Measurements from ENCODE around the gene MUC20. TPM values are rescaled to one million over a fixed set of nuclear protein-coding genes. Genes with fewer than 3 reads are reported as not detected.
"Not testable (repeated sequence)": the region's sequence is repeated elsewhere in the genome, so short reads cannot be mapped to it uniquely, and the experiment has no call there.

MUC20 gene
- total RNA-seq, 6 experiments from 2014 or later = 1.9 to 40.7 (median 22.6) TPM

DNA sequence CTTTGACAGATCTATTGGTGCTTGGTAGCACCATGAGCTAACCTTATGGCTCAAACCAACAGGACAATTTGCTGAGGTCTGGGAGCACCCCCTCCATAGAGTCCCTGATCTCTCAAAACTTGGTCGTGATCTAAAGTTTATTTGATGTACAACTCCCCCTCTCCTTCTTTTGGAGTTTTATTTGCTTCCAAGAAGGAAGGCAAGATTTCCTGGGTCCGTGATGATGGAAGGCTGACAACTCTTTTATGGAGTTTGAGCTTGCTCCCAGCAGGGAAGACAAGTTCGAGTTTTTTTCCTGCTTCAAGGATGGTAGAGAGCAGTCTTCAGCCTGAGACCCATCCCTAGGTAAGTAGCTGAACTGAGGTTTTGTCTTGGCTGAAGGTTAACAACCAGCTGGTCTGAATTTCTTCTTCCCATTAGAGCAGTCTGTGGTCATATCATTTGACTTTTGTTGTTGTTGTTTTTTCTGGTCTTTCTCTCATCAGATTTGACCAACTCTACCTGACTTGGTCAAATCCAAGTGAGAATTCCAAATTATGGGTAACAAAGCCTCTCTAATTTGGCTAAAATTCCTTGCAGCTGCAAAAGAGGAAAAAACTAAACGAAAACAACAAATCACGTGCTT, 2.8 kb upstream of the MUC20 start:
- intact Hi-C loops (cut with DNase I) = no loop called here
- Histone ChIP-seq H3K27me3 (no peaks in the 10 kb centered on the region), H3K9me3 (no peaks in the 10 kb centered on the region), H3K36me3 (peaks cover 0 to 11% (median 0%) of the 10 kb centered on the region in 4 donors), H3K27ac (peak overlapping the region in 1 of 3 donors; percentile 79), H3K4me1 (peaks cover 0 to 19% (median 4%) of the 10 kb centered on the region in 4 donors), H3K4me3 (no peak overlapping the region)
- ATAC-seq (no peak), DNase-seq (peak in 1 of 3 donors; percentile 7)
- WGBS (ENCODE audit: insufficient coverage, low coverage, low lambda C conversion rate, missing lambda C conversion rate) = 76% methylated on average over 3 of the region's 5 CpGs
- TF ChIP-seq CTCF (IDR thresholded peaks at IDR 0.05) (no peak), POLR2A (IDR thresholded peaks at IDR 0.05) (no peak)

- peaks cover 0 to 11% (median 0%) of the 10 kb centered on the region in 4 donors for H3K36me3 ChIP-seq
- H3K27ac ChIP-seq = peak overlapping the region in 1 of 3 donors; percentile 2
- H3K4me3 ChIP-seq = no peak overlapping the region
- H3K27me3 ChIP-seq = no peaks in the 10 kb centered on the region
- H3K9me3 ChIP-seq = no peaks in the 10 kb centered on the region
- ATAC-seq (no peak), DNase-seq (peak in 2 of 3 donors; percentile 2 to 8)
- H3K4me1 ChIP-seq = peaks cover 0 to 19% (median 4%) of the 10 kb centered on the region in 4 donors
- WGBS (ENCODE audit: insufficient coverage, low coverage, low lambda C conversion rate, missing lambda C conversion rate) = 92% methylated on average over 7 of the region's 7 CpGs
- intact Hi-C loops (cut with DNase I) = no loop called here
- TF ChIP-seq POLR2A (IDR thresholded peaks at IDR 0.05) (no peak), CTCF (IDR thresholded peaks at IDR 0.05) (no peak)
These were observed 2.2 kb upstream of the MUC20 start for GRCh38 chr3:195718477-195718984.

GRCh38 chr3:195719514-195720254, 1.1 kb upstream of the MUC20 start:
- H3K4me3 ChIP-seq; H3K27ac ChIP-seq; intact Hi-C loops (cut with DNase I); ATAC-seq; H3K27me3 ChIP-seq; H3K9me3 ChIP-seq; H3K36me3 ChIP-seq: not testable (repeated sequence)
- peaks cover 0 to 19% (median 4%) of the 10 kb centered on the region in 4 donors for H3K4me1 ChIP-seq
- peak in 2 of 3 donors; percentile 8 to 49 for DNase-seq
- 85% methylated on average over 13 of the region's 16 CpGs for WGBS (ENCODE audit: insufficient coverage, low coverage, low lambda C conversion rate, missing lambda C conversion rate)

DNA sequence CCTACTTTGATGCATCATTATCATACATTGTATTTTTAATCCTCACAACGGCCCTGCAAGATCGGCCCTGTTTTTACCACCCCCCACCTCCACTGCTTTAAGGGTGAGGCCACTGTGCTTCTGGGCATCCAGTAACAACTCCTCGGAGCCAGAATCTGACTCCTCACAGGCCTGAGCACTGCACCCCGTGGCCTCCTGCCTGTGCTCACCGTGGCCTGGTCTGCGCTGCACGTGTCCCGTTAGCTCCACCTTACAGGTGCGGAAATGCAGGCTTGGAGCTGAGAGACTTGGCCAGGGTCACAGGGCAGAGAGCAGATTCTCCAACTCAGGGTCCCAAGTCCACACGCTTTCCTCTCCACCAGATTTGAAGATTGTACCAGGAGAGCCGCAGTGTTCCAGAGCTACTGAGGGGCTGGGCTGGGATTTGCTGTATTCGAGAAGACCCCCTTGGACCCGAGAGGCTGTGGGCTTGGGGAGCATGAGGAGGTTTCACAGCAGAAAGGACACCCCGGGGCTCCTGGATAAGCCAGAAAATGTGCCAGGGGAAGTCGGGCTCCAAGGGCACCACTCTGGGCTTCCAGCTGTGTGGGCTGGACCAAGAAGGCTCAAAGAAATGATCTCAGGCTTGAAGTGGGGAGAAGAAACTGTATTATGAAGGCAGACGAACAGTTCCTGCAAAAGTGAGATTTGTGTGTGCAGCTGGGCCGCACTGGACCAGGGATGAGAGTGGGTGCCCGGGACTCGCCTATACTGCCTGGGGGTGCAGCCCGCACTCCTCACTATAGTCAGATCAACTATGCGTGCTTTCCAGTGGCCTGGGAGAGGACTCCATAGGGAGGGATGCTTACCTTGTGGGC, 1.6 kb downstream of the MUC20 start:
- WGBS (ENCODE audit: insufficient coverage, low coverage, low lambda C conversion rate, missing lambda C conversion rate) = 40% methylated on average over 2 of the region's 21 CpGs

GRCh38 chr3:195722996-195723345, 2.2 kb downstream of the MUC20 start:
- H3K9me3 ChIP-seq; H3K27me3 ChIP-seq; H3K36me3 ChIP-seq; intact Hi-C loops (cut with DNase I); H3K4me1 ChIP-seq: not testable (repeated sequence)
- no CpG with 5 or more reads among the region's 9 CpGs for WGBS (ENCODE audit: insufficient coverage, low coverage, low lambda C conversion rate, missing lambda C conversion rate)
- DNase-seq (peak in 2 of 3 donors; percentile 65 to 72), ATAC-seq (peak; percentile 43 to 59 (median 47))
- H3K4me3 ChIP-seq = peak overlapping the region; percentile 14 to 51 (median 44)
- peak overlapping the region in 1 of 3 donors; percentile 40 for H3K27ac ChIP-seq

More for the DNA sequence above, 1.6 kb downstream of the MUC20 start:
- Histone ChIP-seq H3K27ac (peak overlapping the region in 2 of 3 donors; percentile 26 to 47), H3K4me3 (peak overlapping the region; percentile 14 to 51 (median 44))
- H3K27me3 ChIP-seq; H3K9me3 ChIP-seq; intact Hi-C loops (cut with DNase I); H3K4me1 ChIP-seq; H3K36me3 ChIP-seq: not testable (repeated sequence)
- ATAC-seq = peak; percentile 78 to 95 (median 92)
- DNase-seq = peak in 1 of 3 donors; percentile 64

- ATAC-seq, DNase-seq: not testable (repeated sequence)
- WGBS (ENCODE audit: insufficient coverage, low coverage, low lambda C conversion rate, missing lambda C conversion rate) = no CpG with 5 or more reads among the region's 13 CpGs
These were observed 3.6 kb downstream of the MUC20 start for GRCh38 chr3:195724363-195724762.

DNA sequence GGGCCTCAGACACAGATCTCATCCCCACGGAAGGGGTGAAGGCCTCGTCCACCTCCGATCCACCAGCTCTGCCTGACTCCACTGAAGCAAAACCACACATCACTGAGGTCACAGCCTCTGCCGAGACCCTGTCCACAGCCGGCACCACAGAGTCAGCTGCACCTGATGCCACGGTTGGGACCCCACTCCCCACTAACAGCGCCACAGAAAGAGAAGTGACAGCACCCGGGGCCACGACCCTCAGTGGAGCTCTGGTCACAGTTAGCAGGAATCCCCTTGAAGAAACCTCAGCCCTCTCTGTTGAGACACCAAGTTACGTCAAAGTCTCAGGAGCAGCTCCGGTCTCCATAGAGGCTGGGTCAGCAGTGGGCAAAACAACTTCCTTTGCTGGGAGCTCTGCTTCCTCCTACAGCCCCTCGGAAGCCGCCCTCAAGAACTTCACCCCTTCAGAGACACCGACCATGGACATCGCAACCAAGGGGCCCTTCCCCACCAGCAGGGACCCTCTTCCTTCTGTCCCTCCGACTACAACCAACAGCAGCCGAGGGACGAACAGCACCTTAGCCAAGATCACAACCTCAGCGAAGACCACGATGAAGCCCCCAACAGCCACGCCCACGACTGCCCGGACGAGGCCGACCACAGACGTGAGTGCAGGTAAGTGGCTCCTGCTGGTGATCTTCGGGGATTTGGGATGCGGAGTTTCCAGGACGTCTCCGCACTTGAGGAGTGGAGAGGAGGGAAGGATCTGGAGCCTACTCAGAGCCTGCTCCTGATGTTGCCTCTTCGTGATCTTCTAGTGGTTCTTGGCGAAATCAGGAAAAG, 5.3 kb downstream of the MUC20 start:
- intact Hi-C loops (cut with DNase I); H3K4me3 ChIP-seq; ATAC-seq; H3K27ac ChIP-seq; H3K4me1 ChIP-seq; H3K27me3 ChIP-seq; H3K9me3 ChIP-seq: not testable (repeated sequence)
- WGBS (ENCODE audit: insufficient coverage, low coverage, low lambda C conversion rate, missing lambda C conversion rate) = 92% methylated on average over 22 of the region's 32 CpGs
- H3K36me3 ChIP-seq = peaks cover 0 to 11% (median 4%) of the 10 kb centered on the region in 4 donors
- peak; percentile 21 to 48 (median 38) for DNase-seq

More at GRCh38 chr3:195724363-195724762, 3.6 kb downstream of the MUC20 start:
- H3K9me3 ChIP-seq; H3K4me3 ChIP-seq; H3K27me3 ChIP-seq; H3K4me1 ChIP-seq; H3K27ac ChIP-seq; H3K36me3 ChIP-seq; intact Hi-C loops (cut with DNase I): not testable (repeated sequence)

Measured in right lobe of liver (tissue), 6 donors.